Lung (tissue), 12 donors: ENCODE results near the gene SSRP1. TPM values are rescaled to one million over a fixed set of nuclear protein-coding genes. Genes with fewer than 3 reads are reported as not detected.

Source experiments
- ATAC-seq: fragments of 200-7000 bp; cut with Tn5 transposase; one replicate; pipeline ENCODE4 v1.9.1; 2020; ENCODE audit warnings: moderate number of reproducible peaks; ENCODE audit not compliant: insufficient read depth, low FRiP score
- DNase-seq, 3 donors: peaks; one replicate each; pipeline ENCODE4 v3.0.0-alpha.2; 2013 to 2017
- H3K27ac ChIP-seq, 2 donors: one replicate each; pipeline ENCODE4 v1.5.1; 2013; ENCODE audit warnings: mild to moderate bottlenecking in 2 of 2, moderate library complexity in 2 of 2, control low read depth in 1 of 2, inconsistent platforms in 1 of 2, low read depth in 1 of 2, low read length in 1 of 2
- H3K27me3 ChIP-seq, 3 donors: one replicate each; pipeline ENCODE4 v1.5.1; 2013; ENCODE audit warnings: low read length in 2 of 3; ENCODE audit not compliant: control insufficient read depth in 3 of 3, insufficient read depth in 3 of 3
- H3K36me3 ChIP-seq, 4 donors: one replicate each; pipeline ENCODE4 v1.5.1; 2013; ENCODE audit warnings: low read length in 4 of 4, mild to moderate bottlenecking in 1 of 4, moderate library complexity in 1 of 4; ENCODE audit not compliant: control insufficient read depth in 4 of 4, insufficient read depth in 4 of 4
- H3K4me1 ChIP-seq, 5 donors: one replicate each; pipeline ENCODE4 v1.5.1; 2013; ENCODE audit warnings: low read length in 5 of 5, mild to moderate bottlenecking in 2 of 5, moderate library complexity in 1 of 5; ENCODE audit not compliant: control insufficient read depth in 5 of 5, insufficient read depth in 5 of 5
- H3K4me3 ChIP-seq: one replicate; pipeline ENCODE4 v1.5.1; 2013; ENCODE audit warnings: mild to moderate bottlenecking, control low read depth, moderate library complexity
- H3K9ac ChIP-seq, 2 donors: one replicate each; pipeline ENCODE4 v1.5.1; 2013; ENCODE audit warnings: low read length in 2 of 2, control low read depth in 1 of 2; ENCODE audit not compliant: insufficient read depth in 1 of 2
- H3K9me3 ChIP-seq, 4 donors: one replicate each; pipeline ENCODE4 v1.5.1; 2013; ENCODE audit warnings: low read length in 3 of 4, mild to moderate bottlenecking in 1 of 4, moderate library complexity in 1 of 4; ENCODE audit not compliant: control insufficient read depth in 4 of 4, insufficient read depth in 3 of 4
- WGBS, 2 donors: extraction: QIAGEN DNeasy Blood & Tissue Kit; methylation state at CpG; one replicate each; pipeline ENCODE4 v1.1.7; 2013; 5-methylcytosine and 5-hydroxymethylcytosine counted together
- polyA plus RNA-seq, 2 donors: library from polyadenylated mRNA; stranded (reverse); fragments of 200-250 nt; gene quantifications; one replicate each; pipeline ENCODE4 v1.2.1, GENCODE V29; 2013
- total RNA-seq, 2 donors: library from RNA; depleted of rRNA in 1 of 2; stranded (reverse); fragments of >200 nt in 1 of 2; gene quantifications; one replicate each; pipeline ENCODE4 v1.2.1, GENCODE V29; 2014 to 2021
- TF ChIP-seq, protein P1 (sequence below): IDR thresholded peaks from 2 replicates; pipeline ENCODE4 v1.5.1; 2012; ENCODE audit warnings: mild to moderate bottlenecking; ENCODE audit errors: control extremely low read depth, extremely low read depth
- donor health status: control.
- donor health status: control.
- donor health status: Bipolar disorder and iron deficiency.
- donor health status: healthy.
- donor health status: DM: yes; HTN: yes; CAD: no.

Gene SSRP1
- total and polyA plus RNA-seq, 4 donors: 37.1 to 76.9 (median 64.6) TPM

DNA sequence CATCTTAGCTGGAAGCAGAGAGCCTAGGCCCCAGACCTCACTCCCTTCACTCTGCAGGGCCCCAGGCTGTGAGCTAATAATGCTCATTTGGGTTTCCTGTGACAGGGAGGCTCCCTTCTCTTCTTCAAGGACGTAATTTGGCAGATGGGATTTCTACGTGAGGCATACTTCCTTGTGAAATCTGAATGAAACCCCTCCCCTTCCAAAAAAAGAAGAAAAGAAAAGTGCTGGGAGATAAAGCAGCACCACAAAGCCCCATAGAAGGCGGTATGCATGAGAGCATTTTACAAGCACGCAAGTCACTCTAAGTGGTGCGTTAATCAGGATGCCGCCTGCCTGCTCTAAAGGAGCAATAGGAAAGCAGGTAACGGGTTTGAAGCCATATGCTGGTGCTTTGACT lies 8.1 kb upstream of the SSRP1 start:
- 65 to 80% methylated on average over 7 of the region's 7 CpGs for WGBS, 2 donors
- Histone ChIP-seq H3K9ac (no peak overlapping the region), H3K27ac (no peak overlapping the region), H3K27me3 (no peaks in the 10 kb centered on the region), H3K36me3 (no peaks in the 10 kb centered on the region), H3K4me1 (no peaks in the 10 kb centered on the region), H3K4me3 (no peak overlapping the region), H3K9me3 (no peaks in the 10 kb centered on the region)
- ATAC-seq (no peak), DNase-seq (no peak)
- TF ChIP-seq, protein P1, sequence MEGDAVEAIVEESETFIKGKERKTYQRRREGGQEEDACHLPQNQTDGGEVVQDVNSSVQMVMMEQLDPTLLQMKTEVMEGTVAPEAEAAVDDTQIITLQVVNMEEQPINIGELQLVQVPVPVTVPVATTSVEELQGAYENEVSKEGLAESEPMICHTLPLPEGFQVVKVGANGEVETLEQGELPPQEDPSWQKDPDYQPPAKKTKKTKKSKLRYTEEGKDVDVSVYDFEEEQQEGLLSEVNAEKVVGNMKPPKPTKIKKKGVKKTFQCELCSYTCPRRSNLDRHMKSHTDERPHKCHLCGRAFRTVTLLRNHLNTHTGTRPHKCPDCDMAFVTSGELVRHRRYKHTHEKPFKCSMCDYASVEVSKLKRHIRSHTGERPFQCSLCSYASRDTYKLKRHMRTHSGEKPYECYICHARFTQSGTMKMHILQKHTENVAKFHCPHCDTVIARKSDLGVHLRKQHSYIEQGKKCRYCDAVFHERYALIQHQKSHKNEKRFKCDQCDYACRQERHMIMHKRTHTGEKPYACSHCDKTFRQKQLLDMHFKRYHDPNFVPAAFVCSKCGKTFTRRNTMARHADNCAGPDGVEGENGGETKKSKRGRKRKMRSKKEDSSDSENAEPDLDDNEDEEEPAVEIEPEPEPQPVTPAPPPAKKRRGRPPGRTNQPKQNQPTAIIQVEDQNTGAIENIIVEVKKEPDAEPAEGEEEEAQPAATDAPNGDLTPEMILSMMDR: no peak

DNA sequence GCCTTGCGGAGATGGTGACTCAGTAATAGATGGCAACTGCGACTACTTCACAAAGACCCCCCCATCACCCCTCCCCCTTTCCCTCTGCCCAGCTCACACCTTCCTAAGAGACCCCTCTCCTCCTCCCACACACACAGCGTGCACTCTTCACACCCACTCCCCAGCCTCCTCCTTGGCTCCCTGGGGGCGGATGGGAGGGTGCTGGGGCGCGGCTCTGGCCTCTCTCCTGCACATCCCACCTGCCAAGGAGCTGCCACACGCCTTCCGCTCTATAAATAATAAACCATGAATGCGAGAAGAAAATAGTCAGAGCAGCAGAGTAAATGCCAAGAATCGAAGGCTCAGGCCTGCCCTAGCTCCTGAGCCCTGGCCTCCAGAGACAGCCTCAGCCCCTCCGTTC lies 7.0 kb upstream of the SSRP1 start:
- Histone ChIP-seq H3K4me3 (no peak overlapping the region), H3K27ac (no peak overlapping the region), H3K27me3 (no peaks in the 10 kb centered on the region), H3K9me3 (no peaks in the 10 kb centered on the region), H3K9ac (no peak overlapping the region), H3K4me1 (peaks cover 0 to 5% (median 0%) of the 10 kb centered on the region in 5 donors), H3K36me3 (no peaks in the 10 kb centered on the region)
- 88 to 92% methylated on average over 11 of the region's 11 CpGs for WGBS, 2 donors
- DNase-seq (no peak), ATAC-seq (no peak)
- TF ChIP-seq, protein P1: no peak

DNA sequence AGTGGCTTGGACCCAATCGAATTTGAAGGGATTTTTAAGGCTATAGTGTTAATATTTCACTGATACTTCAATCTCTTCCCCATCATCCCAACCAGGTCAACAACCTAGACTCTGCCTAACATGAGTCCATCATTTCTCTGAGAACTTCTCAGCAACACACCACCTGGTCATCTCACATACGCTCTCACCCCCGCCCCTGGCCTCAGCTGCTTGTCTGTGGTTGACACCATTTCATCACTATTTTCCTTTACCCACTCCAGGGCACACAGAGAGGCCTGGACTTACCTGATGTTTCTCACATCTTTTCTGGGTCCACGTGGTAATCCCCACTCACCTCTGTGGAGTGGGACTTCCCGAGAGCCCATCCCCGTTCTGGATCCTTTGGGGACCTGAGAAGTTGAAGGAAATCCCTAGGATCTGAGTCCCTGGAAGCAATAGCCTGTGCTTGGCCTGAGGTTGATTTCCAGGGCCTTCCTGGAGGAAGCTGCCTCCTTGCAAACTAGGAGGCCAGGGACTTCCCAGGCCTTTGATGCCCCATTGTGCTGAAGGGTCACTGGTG lies 5.6 kb upstream of the SSRP1 start:
- peaks cover 0 to 7% (median 3%) of the 10 kb centered on the region in 5 donors for H3K4me1 ChIP-seq
- H3K27ac ChIP-seq: no peak overlapping the region
- ATAC-seq (no peak), DNase-seq (no peak)
- H3K4me3 ChIP-seq: no peak overlapping the region
- no peaks in the 10 kb centered on the region for H3K36me3 ChIP-seq
- no peak overlapping the region for H3K9ac ChIP-seq
- TF ChIP-seq, protein P1: no peak
- WGBS, 2 donors: 79 to 86% methylated on average over 6 of the region's 6 CpGs
- H3K27me3 ChIP-seq: no peaks in the 10 kb centered on the region
- H3K9me3 ChIP-seq: no peaks in the 10 kb centered on the region
